Endothelial cell of umbilical vein (primary cell): ENCODE measurements around the gene SOX5. TPM values are rescaled to one million over a fixed set of nuclear protein-coding genes. Genes with fewer than 3 reads are reported as not detected.

Source experiments
- BruUV-seq: library from RNA; stranded (reverse); fragments of 400-500 nt; replicated peaks from 2 replicates; lab custom pipeline; 2021; lab: Mats Ljungman, UMichigan
- CTCF ChIA-PET: fragments of 300-600, 350-600 bp; sonication (Branson Sonifier 250); formaldehyde crosslinking; loops from one replicate; lab custom pipeline; 2021; ENCODE audit warnings: antibody characterized with exemption, inconsistent platforms; lab: Charles Lee
- POLR2A ChIA-PET: fragments of 300-600, 350-600 bp; sonication (Branson Sonifier 250); formaldehyde crosslinking; loops from one replicate; lab custom pipeline; 2021; ENCODE audit warnings: antibody characterized with exemption, inconsistent platforms; lab: Charles Lee
- DNase-seq: peaks from one replicate; pipeline ENCODE4 v3.0.0-alpha.2; 2011; ENCODE audit warnings: low read depth, low spot score
- FAIRE-seq: peaks from 2 replicates; lab custom pipeline; 2011; peaks lifted over from hg19 to GRCh38; lab: Jason Lieb, UNC
- H2AFZ ChIP-seq: 2 replicates; pipeline ENCODE4 v1.6.0; 2012; ENCODE audit warnings: low read depth, low read length, control low read depth, inconsistent platforms
- H3K27ac ChIP-seq: 2 replicates; pipeline ENCODE4 v1.5.1; 2011; ENCODE audit warnings: low read depth, mild to moderate bottlenecking, control low read depth, low read length, moderate library complexity; ENCODE audit not compliant: insufficient read depth
- H3K27me3 ChIP-seq, 2 experiments: 2 replicates each; pipeline versions ENCODE4 v1.6.0 to v1.6.1; 2011; ENCODE audit warnings: low read length in 2 of 2, mixed read lengths in 1 of 2; ENCODE audit not compliant: control insufficient read depth in 2 of 2, insufficient read depth in 2 of 2
- H3K36me3 ChIP-seq, 2 experiments: 2 replicates in 1 of 2; 3 replicates in 1 of 2; pipeline ENCODE4 v1.5.1; 2011; ENCODE audit warnings: low read length in 2 of 2, mild to moderate bottlenecking in 1 of 2, moderate library complexity in 1 of 2; ENCODE audit not compliant: control insufficient read depth in 2 of 2, insufficient read depth in 2 of 2; ENCODE audit errors: extremely low read depth in 1 of 2
- H3K4me1 ChIP-seq: 3 replicates; pipeline ENCODE4 v1.5.1; 2011; ENCODE audit warnings: mild to moderate bottlenecking, low read length; ENCODE audit not compliant: control insufficient read depth, insufficient read depth; ENCODE audit errors: extremely low read depth
- H3K4me2 ChIP-seq: 2 replicates; pipeline ENCODE4 v1.6.1; 2011; ENCODE audit warnings: low read length, control low read depth, mixed read lengths; ENCODE audit not compliant: insufficient read depth
- H3K4me3 ChIP-seq, 3 experiments: fragments of 200-600 bp in 1 of 3; sonication (generic), shearing (Covaris generic) in 1 of 3; replicated peaks in 1 of 3; 2 replicates each; pipeline ENCODE4 v1.5.1; 2011 to 2016; ENCODE audit warnings: control low read depth in 3 of 3, low read length in 3 of 3, mild to moderate bottlenecking in 2 of 3, inconsistent platforms in 1 of 3, low read depth in 1 of 3, moderate library complexity in 1 of 3; ENCODE audit not compliant: insufficient read depth in 1 of 3
- H3K79me2 ChIP-seq: 2 replicates; pipeline ENCODE4 v1.6.0; 2012; ENCODE audit warnings: low read length, inconsistent platforms; ENCODE audit not compliant: control insufficient read depth, insufficient read depth
- H3K9ac ChIP-seq: replicated peaks from 2 replicates; pipeline ENCODE3; 2011; ENCODE audit warnings: low read length, control low read depth; ENCODE audit not compliant: insufficient read depth; ENCODE audit errors: extremely low read depth
- H3K9me1 ChIP-seq: replicated peaks from 3 replicates; pipeline ENCODE4 v1.6.0; 2011; ENCODE audit warnings: mild to moderate bottlenecking, low read length; ENCODE audit not compliant: control insufficient read depth, insufficient read depth; ENCODE audit errors: extremely low read depth
- H3K9me3 ChIP-seq: replicated peaks from 2 replicates; pipeline ENCODE4 v1.5.1; 2012; ENCODE audit warnings: low read length, inconsistent platforms; ENCODE audit not compliant: control insufficient read depth, insufficient read depth
- H4K20me1 ChIP-seq: replicated peaks from 2 replicates; pipeline ENCODE3; 2011; ENCODE audit warnings: mild to moderate bottlenecking, low read length; ENCODE audit not compliant: control insufficient read depth, insufficient read depth; ENCODE audit errors: extremely low read depth
- CTCF ChIP-seq, 2 donors: IDR thresholded peaks; 1 replicate in 1 of 2; 2 replicates in 1 of 2; pipeline ENCODE4 v1.5.1; 2011; ENCODE audit warnings: low read length in 2 of 2, mild to moderate bottlenecking in 2 of 2, moderate library complexity in 2 of 2, control low read depth in 1 of 2, inconsistent platforms in 1 of 2, low read depth in 1 of 2; ENCODE audit not compliant: insufficient read depth in 1 of 2; ENCODE audit errors: extremely low read depth in 1 of 2
- EZH2 ChIP-seq: IDR thresholded peaks from 2 replicates; pipeline ENCODE4 v1.6.1; 2012; ENCODE audit warnings: borderline replicate concordance, low read depth, mild to moderate bottlenecking, moderate library complexity, low read length, inconsistent platforms; ENCODE audit not compliant: severe bottlenecking
- FOS ChIP-seq: IDR thresholded peaks from 2 replicates; pipeline ENCODE4 v1.6.1; 2011; ENCODE audit warnings: mild to moderate bottlenecking, low read length, moderate library complexity, borderline replicate concordance; ENCODE audit not compliant: insufficient read depth
- GATA2 ChIP-seq: IDR thresholded peaks from 2 replicates; pipeline ENCODE4 v1.7.0; 2011; ENCODE audit warnings: low read depth, mild to moderate bottlenecking, moderate library complexity, mixed read lengths, low read length; ENCODE audit not compliant: insufficient read length, insufficient read depth
- JUN ChIP-seq: IDR thresholded peaks from 2 replicates; pipeline ENCODE4 v1.6.1; 2011; ENCODE audit warnings: borderline replicate concordance, low read depth; ENCODE audit not compliant: insufficient read length, insufficient read depth
- MAX ChIP-seq: IDR thresholded peaks from 2 replicates; pipeline ENCODE4 v1.6.1; 2011; ENCODE audit not compliant: insufficient read depth, insufficient read length
- MYC ChIP-seq: IDR thresholded peaks from one replicate; pipeline ENCODE4 v1.6.1; 2011; ENCODE audit warnings: mild to moderate bottlenecking, low read depth, low read length
- POLR2A ChIP-seq: IDR thresholded peaks from 2 replicates; pipeline ENCODE4 v1.6.1; 2012; ENCODE audit warnings: low read depth, mild to moderate bottlenecking, control low read depth, low read length
- POLR2AphosphoS5 ChIP-seq: IDR thresholded peaks from 2 replicates; pipeline ENCODE4 v1.6.1; 2012; ENCODE audit warnings: low read depth, mild to moderate bottlenecking, control low read depth, low read length, moderate library complexity; ENCODE audit not compliant: insufficient read depth
- dilution Hi-C: fragments of 300-500 bp; cut with MboI; formaldehyde crosslinking; loops from one replicate; pipeline ENCODE4 v1.15.0; 2019; ENCODE audit warnings: low sequenced_read_pairs; ENCODE audit not compliant: extremely low pct_ligation_motif_present
- intact Hi-C: fragments of 100-400 bp; cut with micrococcal nuclease; formaldehyde crosslinking; loops from one replicate; pipeline ENCODE4 v1.10.0; 2022
- polyA plus RNA-seq, 4 experiments: library from polyadenylated mRNA; depleted of rRNA in 3 of 4; stranded (reverse) in 3 of 4; unstranded in 1 of 4; fragments of >200 nt; gene quantifications; 2 replicates each; pipeline versions ENCODE4 v1.2.1 to v1.2.3, GENCODE V29; 2011 to 2012; ENCODE audit warnings: missing spikeins in 1 of 4
- total RNA-seq: library from RNA; stranded (reverse); gene quantifications from 2 replicates; pipeline ENCODE4 v1.2.3, GENCODE V29; 2021

The SOX5 gene
- total and polyA plus RNA-seq, 2 donors (not counting 3 experiments of a cell fraction or from before 2014, with no cell fraction given), result 0.63 to 3.5 TPM

GRCh38 chr12:23889069-23889440, 60.4 kb downstream of the SOX5 start:
- TF ChIP-seq MYC (no peak), JUN (no peak), POLR2A (no peak)
- dilution Hi-C loops, result no loop called here
- H3K9me3 ChIP-seq, result no peaks in the 10 kb centered on the region
- no peak overlapping the region for H3K9ac ChIP-seq
- H3K27me3 ChIP-seq, result no peaks in the 10 kb centered on the region
- intact Hi-C loops, result no loop called here
- H3K4me3 ChIP-seq, result no peak overlapping the region
- H4K20me1 ChIP-seq, result no peaks in the 10 kb centered on the region
- H3K36me3 ChIP-seq, result no peaks in the 10 kb centered on the region
- no peaks in the 10 kb centered on the region for H3K79me2 ChIP-seq
- BruUV-seq, result no TSS peak
- no peak overlapping the region for H2AFZ ChIP-seq
- CTCF ChIA-PET, result no interaction called here
- no peak for FAIRE-seq
- H3K27ac ChIP-seq, result no peak overlapping the region
- no peak overlapping the region for H3K4me2 ChIP-seq
- POLR2A ChIA-PET, result no interaction called here
- H3K4me1 ChIP-seq, result peaks cover 7% of the 10 kb centered on the region
- DNase-seq, result no peak
- no peaks in the 10 kb centered on the region for H3K9me1 ChIP-seq

- Histone ChIP-seq H2AFZ (no peak overlapping the region), H3K27me3 (no peaks in the 10 kb centered on the region), H3K4me3 (no peak overlapping the region), H3K79me2 (no peaks in the 10 kb centered on the region), H3K9me1 (no peaks in the 10 kb centered on the region), H3K36me3 (no peaks in the 10 kb centered on the region), H3K27ac (no peak overlapping the region), H3K9ac (no peak overlapping the region), H3K4me1 (peaks cover 7% of the 10 kb centered on the region), H3K4me2 (no peak overlapping the region), H4K20me1 (no peaks in the 10 kb centered on the region), H3K9me3 (no peaks in the 10 kb centered on the region)
- CTCF ChIA-PET, result no interaction called here
- POLR2A ChIA-PET, result no interaction called here
- BruUV-seq, result no TSS peak
- FAIRE-seq, result no peak
- dilution Hi-C loops (no loop called here), intact Hi-C loops (no loop called here)
- no peak for TF ChIP-seq GATA2
- no peak for TF ChIP-seq FOS
- no peak for TF ChIP-seq MAX
- no peak for TF ChIP-seq CTCF (IDR thresholded peaks at IDR 0.05; ENCODE audit: extremely low read depth in 1 of 2, insufficient read depth in 1 of 2, low read depth in 1 of 2, low read length in 2 of 2)
- TF ChIP-seq EZH2, result no peak
- TF ChIP-seq POLR2A, result no peak
- no peak for TF ChIP-seq JUN
- no peak for TF ChIP-seq POLR2AphosphoS5
- TF ChIP-seq MYC, result no peak
- DNase-seq, result no peak
Measured at GRCh38 chr12:23888396-23889068, 60.9 kb downstream of the SOX5 start.
